Activated B cell treated with CpG ODN at 0.5 μM for 24 hours (primary cell): ENCODE results near the gene GNG12. TPM values are rescaled to one million over a fixed set of nuclear protein-coding genes. Genes with fewer than 3 reads are reported as not detected.

Experiments used
- ATAC-seq: fragments of 200-7000 bp; cut with Tn5 transposase; one replicate; pipeline ENCODE4 v1.10.0; 2021; ENCODE audit warnings: low read depth, mild to moderate bottlenecking, moderate library complexity
- CTCF ChIA-PET: fragments of 350-600 bp; sonication (Branson Sonifier 250); formaldehyde crosslinking; loops from one replicate; lab custom pipeline; 2021; ENCODE audit warnings: antibody characterized with exemption; lab: Charles Lee
- POLR2A ChIA-PET: fragments of 350-600 bp; sonication (Branson Sonifier 250); formaldehyde crosslinking; loops from one replicate; lab custom pipeline; 2021; ENCODE audit warnings: antibody characterized with exemption; lab: Charles Lee
- DNase-seq: peaks from one replicate; pipeline ENCODE4 v3.0.0; 2022
- H3K27ac Mint-ChIP-seq: one replicate; pipeline ENCODE4 v1.8.0; 2020; ENCODE audit warnings: mixed read lengths
- H3K27me3 Mint-ChIP-seq: one replicate; pipeline ENCODE4 v1.8.0; 2021; ENCODE audit warnings: mixed read lengths
- H3K36me3 Mint-ChIP-seq: one replicate; pipeline ENCODE4 v1.8.0; 2021; ENCODE audit warnings: low read depth, mixed read lengths
- H3K4me1 Mint-ChIP-seq: one replicate; pipeline ENCODE4 v1.8.0; 2021; ENCODE audit warnings: mixed read lengths
- H3K4me3 Mint-ChIP-seq: one replicate; pipeline ENCODE4 v1.8.0; 2020; ENCODE audit warnings: mild to moderate bottlenecking, mixed read lengths
- H3K9me3 Mint-ChIP-seq: one replicate; pipeline ENCODE4 v1.8.0; 2020; ENCODE audit warnings: mixed read lengths
- intact Hi-C: fragments of 100-400 bp; cut with micrococcal nuclease; formaldehyde crosslinking; loops from one replicate; pipeline ENCODE4 v1.15.1; 2024
- total RNA-seq: library from RNA; stranded (reverse); gene quantifications from 2 replicates; pipeline ENCODE4 v1.2.3, GENCODE V29; 2022
- TF ChIP-seq, protein P1 (sequence below): fragments of 200-600 bp; IDR thresholded peaks from one replicate; pipeline ENCODE4 v1.8.0; 2022; ENCODE audit warnings: antibody characterized with exemption, mild to moderate bottlenecking

The GNG12 gene
- total RNA-seq, 1 donor from 2014 or later = not detected

- Mint-ChIP-seq H3K36me3 (no peaks in the 10 kb centered on the region), H3K9me3 (no peaks in the 10 kb centered on the region), H3K27me3 (peaks cover 4% of the 10 kb centered on the region), H3K4me3 (no peak overlapping the region), H3K27ac (no peak overlapping the region), H3K4me1 (no peaks in the 10 kb centered on the region)
- no peak for ATAC-seq
- ChIA-PET POLR2A (no interaction called here), CTCF (interaction anchor here (1.1 kb wide), 1 partner anchor 9 kb away, joined by 4 read pairs; no protein-coding TSS in a partner anchor)
- no peak for DNase-seq
- intact Hi-C loops = no loop called here
- TF ChIP-seq, protein P1, sequence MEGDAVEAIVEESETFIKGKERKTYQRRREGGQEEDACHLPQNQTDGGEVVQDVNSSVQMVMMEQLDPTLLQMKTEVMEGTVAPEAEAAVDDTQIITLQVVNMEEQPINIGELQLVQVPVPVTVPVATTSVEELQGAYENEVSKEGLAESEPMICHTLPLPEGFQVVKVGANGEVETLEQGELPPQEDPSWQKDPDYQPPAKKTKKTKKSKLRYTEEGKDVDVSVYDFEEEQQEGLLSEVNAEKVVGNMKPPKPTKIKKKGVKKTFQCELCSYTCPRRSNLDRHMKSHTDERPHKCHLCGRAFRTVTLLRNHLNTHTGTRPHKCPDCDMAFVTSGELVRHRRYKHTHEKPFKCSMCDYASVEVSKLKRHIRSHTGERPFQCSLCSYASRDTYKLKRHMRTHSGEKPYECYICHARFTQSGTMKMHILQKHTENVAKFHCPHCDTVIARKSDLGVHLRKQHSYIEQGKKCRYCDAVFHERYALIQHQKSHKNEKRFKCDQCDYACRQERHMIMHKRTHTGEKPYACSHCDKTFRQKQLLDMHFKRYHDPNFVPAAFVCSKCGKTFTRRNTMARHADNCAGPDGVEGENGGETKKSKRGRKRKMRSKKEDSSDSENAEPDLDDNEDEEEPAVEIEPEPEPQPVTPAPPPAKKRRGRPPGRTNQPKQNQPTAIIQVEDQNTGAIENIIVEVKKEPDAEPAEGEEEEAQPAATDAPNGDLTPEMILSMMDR = no peak
Measured at GRCh38 chr1:67812226-67812625, 21.0 kb downstream of the GNG12 start.

- TF ChIP-seq, protein P1 = no peak
- H3K27ac Mint-ChIP-seq = no peak overlapping the region
- H3K27me3 Mint-ChIP-seq = peaks cover 4% of the 10 kb centered on the region
- no peaks in the 10 kb centered on the region for H3K9me3 Mint-ChIP-seq
- intact Hi-C loops = no loop called here
- ATAC-seq = no peak
- POLR2A ChIA-PET = no interaction called here
- no peak overlapping the region for H3K4me3 Mint-ChIP-seq
- no peak for DNase-seq
- H3K4me1 Mint-ChIP-seq = no peaks in the 10 kb centered on the region
- H3K36me3 Mint-ChIP-seq = no peaks in the 10 kb centered on the region
- CTCF ChIA-PET = interaction anchor here (1.1 kb wide), 1 partner anchor 10 kb away, joined by 4 read pairs; no protein-coding TSS in a partner anchor
Measured at GRCh38 chr1:67811781-67812180, 21.5 kb downstream of the GNG12 start.

GRCh38 chr1:67809887-67810286 is 23.4 kb downstream of the GNG12 start:
- no peak overlapping the region for H3K4me3 Mint-ChIP-seq
- peaks cover 8% of the 10 kb centered on the region for H3K27me3 Mint-ChIP-seq
- intact Hi-C loops = no loop called here
- POLR2A ChIA-PET = no interaction called here
- ATAC-seq (no peak), DNase-seq (no peak)
- H3K9me3 Mint-ChIP-seq = no peaks in the 10 kb centered on the region
- CTCF ChIA-PET = no interaction called here
- no peaks in the 10 kb centered on the region for H3K4me1 Mint-ChIP-seq
- TF ChIP-seq, protein P1 = no peak
- no peak overlapping the region for H3K27ac Mint-ChIP-seq
- no peaks in the 10 kb centered on the region for H3K36me3 Mint-ChIP-seq

GRCh38 chr1:67807282-67807681 is 26.0 kb downstream of the GNG12 start:
- H3K36me3 Mint-ChIP-seq = no peaks in the 10 kb centered on the region
- H3K4me1 Mint-ChIP-seq = no peaks in the 10 kb centered on the region
- H3K27ac Mint-ChIP-seq = no peak overlapping the region
- H3K9me3 Mint-ChIP-seq = no peaks in the 10 kb centered on the region
- no peak for DNase-seq
- ATAC-seq = no peak
- no peak overlapping the region for H3K4me3 Mint-ChIP-seq
- intact Hi-C loops = no loop called here
- POLR2A ChIA-PET = no interaction called here
- H3K27me3 Mint-ChIP-seq = peaks cover 19% of the 10 kb centered on the region
- TF ChIP-seq, protein P1 = no peak
- CTCF ChIA-PET = no interaction called here

DNA sequence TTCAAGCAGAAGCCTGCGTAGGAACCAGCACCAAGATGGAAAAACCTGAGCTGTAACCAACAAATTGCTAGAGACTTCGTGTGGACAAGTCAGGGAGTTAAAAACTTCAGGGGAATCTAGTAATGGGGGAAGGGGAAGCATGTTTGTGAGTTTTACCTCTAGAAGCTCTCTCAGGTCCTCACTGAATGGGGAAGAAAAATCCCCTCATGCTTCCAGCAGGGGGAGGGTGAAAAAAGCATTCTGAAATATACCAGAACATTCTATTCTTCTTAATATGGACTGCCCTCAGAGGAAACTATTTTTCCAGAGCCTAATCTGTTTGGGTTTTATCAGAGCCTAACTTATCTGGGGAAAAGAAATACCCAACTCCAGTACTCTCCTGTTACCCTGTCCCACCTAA is 28.6 kb downstream of the GNG12 start:
- ChIA-PET CTCF (no interaction called here), POLR2A (no interaction called here)
- intact Hi-C loops = no loop called here
- H3K4me3 Mint-ChIP-seq = no peak overlapping the region
- H3K9me3 Mint-ChIP-seq = no peaks in the 10 kb centered on the region
- TF ChIP-seq, protein P1 = no peak
- H3K27me3 Mint-ChIP-seq = peaks cover 27% of the 10 kb centered on the region
- no peak for DNase-seq
- no peaks in the 10 kb centered on the region for H3K4me1 Mint-ChIP-seq
- H3K27ac Mint-ChIP-seq = no peak overlapping the region
- no peaks in the 10 kb centered on the region for H3K36me3 Mint-ChIP-seq
- no peak for ATAC-seq
